ENCODE data around the gene SRSF3.
"Not testable (repeated sequence)": the region's sequence is repeated elsewhere in the genome, so short reads cannot be mapped to it uniquely, and the experiment has no call there.

The SRSF3 gene

DNA sequence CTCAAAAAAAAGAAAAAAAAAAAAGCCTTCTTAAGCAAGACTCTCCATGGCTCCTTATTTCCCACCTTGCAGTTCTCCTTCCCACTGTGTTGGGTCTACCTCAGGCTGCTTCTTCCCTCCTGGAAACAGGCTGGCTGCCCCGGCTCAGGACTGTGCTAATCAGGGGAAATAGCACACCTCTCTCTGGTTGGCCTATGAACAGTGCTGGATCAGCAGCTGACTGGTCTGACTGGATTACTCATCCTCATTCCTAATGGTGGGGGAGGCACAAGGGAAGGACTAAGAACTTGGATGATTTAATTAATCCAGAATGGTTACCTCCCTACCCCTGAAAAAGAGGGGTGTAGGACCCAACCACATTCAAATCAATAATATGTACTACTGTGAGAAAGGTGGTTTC is 3.9 kb upstream of the SRSF3 start:
- CTCF ChIA-PET, result no interaction called here
- DNase-seq, result peak; percentile 9
- Mint-ChIP-seq H3K27me3 (peaks cover 21% of the 10 kb centered on the region), H3K27ac (no peak overlapping the region), H3K4me3 (no peak overlapping the region), H3K9me3 (no peaks in the 10 kb centered on the region), H3K4me1 (peaks cover 22% of the 10 kb centered on the region), H3K36me3 (peaks cover 11% of the 10 kb centered on the region)

DNA sequence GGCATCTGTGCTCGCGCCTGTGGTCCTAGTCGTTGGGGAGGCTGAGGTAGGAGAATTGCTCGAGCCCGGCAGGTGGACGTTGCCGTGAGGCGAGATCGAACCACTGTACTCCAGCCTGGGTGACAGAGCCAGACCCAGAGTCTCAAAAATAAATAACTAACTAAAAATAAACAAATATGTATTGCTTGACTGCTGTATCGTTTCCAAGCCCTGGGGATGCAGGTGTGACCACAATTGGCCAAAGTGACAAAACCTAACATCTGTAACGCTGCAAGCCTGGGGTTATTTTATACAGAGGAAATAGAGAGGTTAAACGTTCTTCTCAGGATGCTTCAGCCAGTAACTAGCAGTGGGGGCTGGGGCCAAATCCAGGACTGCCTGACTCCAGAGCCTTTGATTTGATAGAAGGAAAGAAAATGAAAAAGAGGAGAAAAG is 1.9 kb upstream of the SRSF3 start:
- peaks cover 30% of the 10 kb centered on the region for H3K36me3 Mint-ChIP-seq
- H3K9me3 Mint-ChIP-seq, result no peaks in the 10 kb centered on the region
- peaks cover 21% of the 10 kb centered on the region for H3K27me3 Mint-ChIP-seq
- peak; percentile 26 for DNase-seq
- H3K27ac Mint-ChIP-seq, result peak overlapping the region; percentile 90
- peak overlapping the region; percentile 63 for H3K4me3 Mint-ChIP-seq
- CTCF ChIA-PET, result interaction anchor here (1.2 kb wide), 1 partner anchor 169 kb away, joined by 3 read pairs; no protein-coding TSS in a partner anchor
- H3K4me1 Mint-ChIP-seq, result peaks cover 28% of the 10 kb centered on the region

DNA sequence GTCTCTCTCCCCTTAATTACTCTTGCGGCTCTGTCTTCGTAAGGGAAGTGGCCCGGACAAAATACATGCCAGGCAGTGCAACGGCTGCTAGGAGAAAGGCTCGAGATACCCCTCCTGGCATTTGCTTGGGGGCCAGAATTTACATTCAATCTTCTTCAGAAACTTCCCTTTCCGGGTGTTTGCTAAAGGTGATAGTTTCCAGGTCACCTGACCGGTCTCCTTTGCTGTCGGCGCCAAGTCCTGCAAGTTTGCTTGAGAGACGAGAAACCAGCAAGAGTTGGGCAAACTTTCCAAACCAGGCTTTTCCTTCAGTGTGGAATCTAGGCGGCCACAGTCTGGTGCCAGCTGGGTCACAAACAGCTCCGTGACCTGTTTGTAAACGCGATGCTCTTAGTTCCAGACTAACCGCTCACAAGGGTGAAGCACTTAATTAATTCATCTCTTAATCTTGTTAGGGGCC is 563 bp upstream of the SRSF3 start:
- Mint-ChIP-seq H3K4me3 (peak overlapping the region; percentile 89), H3K36me3 (peaks cover 41% of the 10 kb centered on the region), H3K9me3 (no peaks in the 10 kb centered on the region), H3K27ac (peak overlapping the region; percentile 95), H3K27me3 (peaks cover 13% of the 10 kb centered on the region), H3K4me1 (peaks cover 38% of the 10 kb centered on the region)
- peak; percentile 64 for DNase-seq
- CTCF ChIA-PET, result interaction anchor here (1.2 kb wide), 1 partner anchor 170 kb away, joined by 3 read pairs; no protein-coding TSS in a partner anchor

DNA sequence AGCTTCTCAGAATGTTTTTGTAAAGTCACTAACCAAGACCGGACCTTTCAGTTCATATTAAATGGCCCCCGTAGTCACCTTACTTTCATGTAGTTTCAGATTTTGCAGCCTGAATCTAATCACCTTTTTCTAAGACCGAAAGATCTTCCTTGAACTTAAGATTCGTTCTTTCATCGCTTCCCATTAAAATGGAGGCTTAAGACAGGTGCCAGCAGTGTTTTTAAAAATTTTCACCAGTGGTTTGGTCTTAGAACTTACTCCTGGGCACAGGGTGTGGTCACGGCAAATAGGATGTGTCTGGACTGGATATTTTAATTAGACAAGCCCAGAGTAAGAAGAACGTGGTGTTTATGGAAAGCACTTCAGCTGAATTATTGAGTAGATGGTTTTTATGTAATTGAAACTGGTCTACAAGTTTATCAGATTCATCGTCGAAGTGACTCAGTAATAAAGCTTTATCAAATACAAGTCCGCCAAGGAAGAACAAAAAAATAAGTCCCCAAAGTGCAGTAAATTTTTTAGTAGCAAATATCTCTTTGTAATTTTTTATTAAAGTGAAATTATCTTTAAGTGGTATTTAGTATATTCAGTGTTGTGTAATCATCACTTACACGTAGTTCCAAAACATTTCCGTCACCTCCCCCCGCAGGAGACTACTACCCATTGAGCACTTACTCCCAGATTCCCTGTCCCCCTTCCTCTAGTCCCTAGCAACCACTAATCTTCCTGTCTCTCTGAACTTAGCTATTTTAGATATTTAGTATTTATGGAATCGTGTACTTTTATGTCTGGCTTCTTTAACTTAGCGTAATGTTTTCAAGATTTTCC is 868 bp downstream of the SRSF3 start:
- Mint-ChIP-seq H3K9me3 (no peaks in the 10 kb centered on the region), H3K4me1 (peaks cover 52% of the 10 kb centered on the region), H3K4me3 (peak overlapping the region; percentile 89), H3K27me3 (peaks cover 12% of the 10 kb centered on the region), H3K27ac (peak overlapping the region; percentile 95), H3K36me3 (peaks cover 55% of the 10 kb centered on the region)
- CTCF ChIA-PET, result interaction anchor here (0.7 kb wide), 1 partner anchor 10 kb away, joined by 3 read pairs; no protein-coding TSS in a partner anchor
- DNase-seq, result peak; percentile 37

DNA sequence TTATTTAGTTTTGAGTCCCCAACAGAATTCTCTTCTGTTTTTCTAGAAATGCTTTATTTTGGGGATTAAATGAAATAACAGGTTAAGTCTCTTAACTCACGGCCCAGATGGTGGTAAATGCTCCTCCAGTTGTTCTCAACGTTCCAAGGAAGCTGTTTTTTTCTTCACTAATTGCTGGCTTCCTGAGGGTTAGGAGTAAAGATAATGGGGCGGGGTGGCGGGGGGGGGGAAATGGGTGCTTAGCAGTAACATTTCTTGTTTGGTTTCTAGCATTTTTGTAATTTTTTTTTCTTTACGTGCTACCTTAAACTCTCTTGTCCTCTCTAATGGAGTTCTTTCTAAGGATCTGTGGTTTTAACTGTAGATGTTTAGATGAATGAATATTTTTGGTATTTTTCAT is 2.2 kb downstream of the SRSF3 start:
- peaks cover 63% of the 10 kb centered on the region for H3K4me1 Mint-ChIP-seq
- CTCF ChIA-PET, result interaction anchor here (1.0 kb wide), 1 partner anchor 19 kb away, joined by 3 read pairs; no protein-coding TSS in a partner anchor
- peaks cover 9% of the 10 kb centered on the region for H3K27me3 Mint-ChIP-seq
- H3K27ac Mint-ChIP-seq, result peak overlapping the region; percentile 95
- peak overlapping the region; percentile 89 for H3K4me3 Mint-ChIP-seq
- peak; percentile 2 for DNase-seq
- no peaks in the 10 kb centered on the region for H3K9me3 Mint-ChIP-seq
- peaks cover 66% of the 10 kb centered on the region for H3K36me3 Mint-ChIP-seq

DNA sequence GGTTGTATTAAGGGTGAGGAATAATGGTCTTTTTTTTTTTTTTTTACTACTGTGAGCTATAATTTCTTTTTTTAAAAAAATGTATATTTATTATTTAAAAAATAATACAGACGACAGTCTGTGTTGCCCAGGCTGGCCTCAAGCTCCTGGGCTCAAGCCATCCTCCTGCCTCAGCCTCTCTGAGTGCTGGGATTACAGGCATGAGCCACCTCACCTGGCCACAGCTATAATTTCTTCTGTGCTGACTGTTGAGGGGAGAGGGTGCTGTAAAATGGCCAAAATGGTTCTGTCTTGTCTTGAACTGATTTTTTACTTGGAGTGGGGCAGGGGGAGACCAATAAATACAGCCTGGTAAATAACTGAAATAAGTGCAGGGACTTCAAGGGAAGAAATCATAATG is 3.6 kb downstream of the SRSF3 start:
- Mint-ChIP-seq H3K4me3 (peak overlapping the region; percentile 89), H3K9me3 (no peaks in the 10 kb centered on the region), H3K27ac (peak overlapping the region; percentile 15), H3K27me3 (peaks cover 5% of the 10 kb centered on the region), H3K4me1 (peaks cover 65% of the 10 kb centered on the region), H3K36me3 (peaks cover 78% of the 10 kb centered on the region)
- CTCF ChIA-PET, result interaction anchor here (1.2 to 2.2 kb wide), 5 partner anchors 9 to 185 kb away, joined by 3 to 6 read pairs (median 4); no protein-coding TSS in a partner anchor
- peak; percentile 13 for DNase-seq

DNA sequence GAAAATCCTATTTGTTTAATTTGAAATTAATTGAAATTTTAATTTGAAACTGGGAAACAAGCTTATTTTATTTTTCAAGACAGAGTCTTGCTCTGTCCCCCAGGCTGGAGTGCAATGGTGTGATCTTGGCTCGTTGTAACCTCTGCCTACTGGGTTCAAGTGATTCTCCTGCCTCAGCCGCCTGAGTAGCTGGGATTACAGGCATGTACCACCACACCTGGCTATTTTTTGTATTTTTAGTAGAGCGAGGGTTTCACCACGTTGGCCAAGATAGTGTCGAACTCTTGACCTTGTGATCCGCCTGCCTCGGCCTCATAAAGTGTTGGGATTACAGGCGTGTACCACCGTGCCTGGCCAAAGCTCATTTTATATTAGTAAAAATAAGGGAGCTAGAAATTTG is 4.2 kb downstream of the SRSF3 start:
- peak; percentile 17 for DNase-seq
- H3K27ac Mint-ChIP-seq, result peak overlapping the region; percentile 77
- CTCF ChIA-PET, result interaction anchor here (1.0 to 2.2 kb wide), 7 partner anchors 9 to 184 kb away, joined by 3 to 6 read pairs (median 4); no protein-coding TSS in a partner anchor
- H3K4me1 Mint-ChIP-seq, result peaks cover 68% of the 10 kb centered on the region
- no peaks in the 10 kb centered on the region for H3K9me3 Mint-ChIP-seq
- peak overlapping the region; percentile 89 for H3K4me3 Mint-ChIP-seq
- peaks cover 83% of the 10 kb centered on the region for H3K36me3 Mint-ChIP-seq
- H3K27me3 Mint-ChIP-seq, result peaks cover 5% of the 10 kb centered on the region

- peak; percentile 21 for DNase-seq
- H3K4me3 Mint-ChIP-seq, result peak overlapping the region; percentile 89
- H3K27me3 Mint-ChIP-seq, result peaks cover 5% of the 10 kb centered on the region
- peaks cover 88% of the 10 kb centered on the region for H3K36me3 Mint-ChIP-seq
- peaks cover 68% of the 10 kb centered on the region for H3K4me1 Mint-ChIP-seq
- H3K9me3 Mint-ChIP-seq, result no peaks in the 10 kb centered on the region
- H3K27ac Mint-ChIP-seq, result peak overlapping the region; percentile 77
- CTCF ChIA-PET, result interaction anchor here (1.0 to 2.2 kb wide), 5 partner anchors 8 to 167 kb away, joined by 3 to 6 read pairs (median 4); no protein-coding TSS in a partner anchor
Measured at GRCh38 chr6:36598739-36599318, 4.7 kb downstream of the SRSF3 start.

DNA sequence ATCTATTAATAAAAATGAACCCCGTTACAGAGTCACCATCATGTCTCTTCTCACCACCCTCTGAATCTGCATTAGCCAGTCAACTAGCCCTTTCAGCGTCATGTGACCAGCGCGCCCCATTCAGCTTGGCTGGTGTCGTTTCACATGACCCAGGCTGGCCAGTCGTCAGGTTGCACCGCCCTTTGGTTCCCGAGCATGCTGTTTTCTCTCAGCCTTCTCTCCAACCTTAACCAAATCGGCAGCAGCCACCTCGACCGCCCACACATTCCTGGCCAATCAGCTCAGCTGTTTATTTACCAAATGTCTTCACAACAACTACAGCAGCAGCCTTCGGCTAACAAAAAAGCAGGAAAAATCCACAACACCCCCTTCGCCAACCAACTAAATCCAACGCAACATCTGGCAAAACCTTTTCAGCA is 5.6 kb downstream of the SRSF3 start:
- Mint-ChIP-seq H3K27me3 (no peaks in the 10 kb centered on the region), H3K4me1 (peaks cover 76% of the 10 kb centered on the region), H3K9me3 (no peaks in the 10 kb centered on the region), H3K36me3 (peaks cover 92% of the 10 kb centered on the region), H3K4me3 (peak overlapping the region; percentile 89), H3K27ac (peak overlapping the region; percentile 64)
- peak; percentile 74 for DNase-seq
- CTCF ChIA-PET, result interaction anchor here (1.3 to 1.8 kb wide), 2 partner anchors 12 to 159 kb away, joined by 3 to 6 read pairs; no protein-coding TSS in a partner anchor

GRCh38 chr6:36600564-36601146 is 6.5 kb downstream of the SRSF3 start:
- H3K27me3 Mint-ChIP-seq, result no peaks in the 10 kb centered on the region
- H3K27ac Mint-ChIP-seq, result peak overlapping the region; percentile 90
- H3K4me1 Mint-ChIP-seq, result peaks cover 85% of the 10 kb centered on the region
- peak overlapping the region; percentile 89 for H3K4me3 Mint-ChIP-seq
- H3K36me3 Mint-ChIP-seq, result peaks cover 92% of the 10 kb centered on the region
- H3K9me3 Mint-ChIP-seq, result no peaks in the 10 kb centered on the region
- CTCF ChIA-PET, result interaction anchor here (0.7 to 1.8 kb wide), 3 partner anchors 11 to 348 kb away, joined by 3 to 6 read pairs (median 3); no protein-coding TSS in a partner anchor
- peak; percentile 14 for DNase-seq

GRCh38 chr6:36601818-36602217 is 7.7 kb downstream of the SRSF3 start:
- CTCF ChIA-PET, H3K27me3 Mint-ChIP-seq, DNase-seq, H3K9me3 Mint-ChIP-seq: not testable (repeated sequence)
- Mint-ChIP-seq H3K27ac (peak overlapping the region; percentile 90), H3K36me3 (peaks cover 89% of the 10 kb centered on the region), H3K4me1 (peaks cover 90% of the 10 kb centered on the region), H3K4me3 (peak overlapping the region; percentile 61)

DNA sequence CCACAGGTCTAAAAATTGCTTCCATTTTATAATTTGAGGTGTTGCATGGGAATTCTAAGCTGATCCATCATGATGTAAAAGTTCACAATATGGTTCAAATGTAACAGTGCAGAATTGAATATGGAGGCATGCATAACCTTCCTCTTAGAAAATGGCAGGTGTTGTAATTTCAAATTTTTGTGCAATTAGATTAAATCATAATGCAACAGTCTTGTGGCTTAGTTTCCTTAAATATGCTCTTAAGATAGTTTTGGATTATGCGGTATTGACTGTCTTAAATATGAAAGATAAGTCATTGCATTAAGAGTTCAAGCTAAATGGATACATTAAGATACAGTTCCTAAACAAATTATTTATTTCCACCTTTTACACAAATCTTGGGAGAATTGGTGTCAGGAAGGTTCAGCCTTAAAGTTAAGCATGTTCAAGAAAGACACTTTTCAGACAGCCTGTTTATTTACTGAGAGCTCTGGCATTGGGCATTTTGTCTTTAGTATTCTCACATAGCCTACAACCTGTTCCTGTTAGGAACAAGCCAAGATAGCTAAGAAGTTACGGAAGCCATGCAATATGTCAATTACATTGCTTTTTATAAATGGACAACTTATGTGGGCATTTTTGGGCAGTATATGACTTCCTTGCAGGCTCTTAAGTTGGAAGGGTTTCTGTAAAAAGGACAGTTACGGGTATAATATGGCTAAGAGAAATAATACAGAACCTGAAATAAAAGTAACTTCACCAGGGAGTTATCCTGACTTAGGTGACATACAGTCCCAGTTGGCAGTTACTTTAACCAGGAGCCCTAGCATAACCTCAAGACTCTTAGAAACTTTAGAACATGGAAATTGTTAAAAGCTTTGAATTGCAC is 9.3 kb downstream of the SRSF3 start:
- H3K36me3 Mint-ChIP-seq, result peaks cover 88% of the 10 kb centered on the region
- DNase-seq, result no peak
- peaks cover 86% of the 10 kb centered on the region for H3K4me1 Mint-ChIP-seq
- no peaks in the 10 kb centered on the region for H3K9me3 Mint-ChIP-seq
- CTCF ChIA-PET, result interaction anchor here (1.3 kb wide), 1 partner anchor 12 kb away, joined by 3 read pairs; no protein-coding TSS in a partner anchor
- no peak overlapping the region for H3K4me3 Mint-ChIP-seq
- peak overlapping the region; percentile 11 for H3K27ac Mint-ChIP-seq
- no peaks in the 10 kb centered on the region for H3K27me3 Mint-ChIP-seq

All from activated naive CD4-positive, alpha-beta T cell treated with anti-CD3 and anti-CD28 coated beads, Interleukin-2, amount 10 ng/mL, durations not matched to agents 7 days and 5 days (primary cell).